AG09309 (cell line): ENCODE results near the gene CCNK.

ENCODE experiments used
- DNase-seq: peaks from one replicate; pipeline ENCODE4 v3.0.0-alpha.2; 2010; ENCODE audit warnings: low read depth
- H3K4me3 ChIP-seq: 2 replicates; pipeline ENCODE4 v1.5.1; 2011; ENCODE audit warnings: mild to moderate bottlenecking, low read depth, low read length, moderate library complexity; ENCODE audit not compliant: control insufficient read depth
- TF ChIP-seq, protein P1 (sequence below): IDR thresholded peaks from 2 replicates; pipeline ENCODE4 v1.5.1; 2011; ENCODE audit warnings: mild to moderate bottlenecking, low read depth, low read length, inconsistent platforms; ENCODE audit not compliant: insufficient read depth, control insufficient read depth; ENCODE audit errors: missing control alignments

The CCNK gene

GRCh38 chr14:99480917-99481744 lies at the start of gene CCNK:
Gene CCNK (plus strand): TSS chr14:99481409. CDS start chr14:99492678, 11,269 bp downstream.
- DNase-seq, result peak; percentile 99
- TF ChIP-seq, protein P1, sequence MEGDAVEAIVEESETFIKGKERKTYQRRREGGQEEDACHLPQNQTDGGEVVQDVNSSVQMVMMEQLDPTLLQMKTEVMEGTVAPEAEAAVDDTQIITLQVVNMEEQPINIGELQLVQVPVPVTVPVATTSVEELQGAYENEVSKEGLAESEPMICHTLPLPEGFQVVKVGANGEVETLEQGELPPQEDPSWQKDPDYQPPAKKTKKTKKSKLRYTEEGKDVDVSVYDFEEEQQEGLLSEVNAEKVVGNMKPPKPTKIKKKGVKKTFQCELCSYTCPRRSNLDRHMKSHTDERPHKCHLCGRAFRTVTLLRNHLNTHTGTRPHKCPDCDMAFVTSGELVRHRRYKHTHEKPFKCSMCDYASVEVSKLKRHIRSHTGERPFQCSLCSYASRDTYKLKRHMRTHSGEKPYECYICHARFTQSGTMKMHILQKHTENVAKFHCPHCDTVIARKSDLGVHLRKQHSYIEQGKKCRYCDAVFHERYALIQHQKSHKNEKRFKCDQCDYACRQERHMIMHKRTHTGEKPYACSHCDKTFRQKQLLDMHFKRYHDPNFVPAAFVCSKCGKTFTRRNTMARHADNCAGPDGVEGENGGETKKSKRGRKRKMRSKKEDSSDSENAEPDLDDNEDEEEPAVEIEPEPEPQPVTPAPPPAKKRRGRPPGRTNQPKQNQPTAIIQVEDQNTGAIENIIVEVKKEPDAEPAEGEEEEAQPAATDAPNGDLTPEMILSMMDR, result no peak

GRCh38 chr14:99431986-99432385 lies 49.2 kb upstream of the CCNK start:
- DNase-seq, result no peak
- TF ChIP-seq, protein P1, result no peak
- H3K4me3 ChIP-seq, result no peak overlapping the region

More at GRCh38 chr14:99480917-99481744, at the start of gene CCNK:
- H3K4me3 ChIP-seq, result peak within 1 kb of the TSS; percentile 99

- DNase-seq, result no peak
- H3K4me3 ChIP-seq, result no peak overlapping the region
- TF ChIP-seq, protein P1, result no peak
Observed at GRCh38 chr14:99432485-99432884, 48.7 kb upstream of the CCNK start.

- TF ChIP-seq, protein P1, result no peak
- DNase-seq, result no peak
- no peak overlapping the region for H3K4me3 ChIP-seq
Observed at GRCh38 chr14:99435327-99435726, 45.9 kb upstream of the CCNK start.

DNA sequence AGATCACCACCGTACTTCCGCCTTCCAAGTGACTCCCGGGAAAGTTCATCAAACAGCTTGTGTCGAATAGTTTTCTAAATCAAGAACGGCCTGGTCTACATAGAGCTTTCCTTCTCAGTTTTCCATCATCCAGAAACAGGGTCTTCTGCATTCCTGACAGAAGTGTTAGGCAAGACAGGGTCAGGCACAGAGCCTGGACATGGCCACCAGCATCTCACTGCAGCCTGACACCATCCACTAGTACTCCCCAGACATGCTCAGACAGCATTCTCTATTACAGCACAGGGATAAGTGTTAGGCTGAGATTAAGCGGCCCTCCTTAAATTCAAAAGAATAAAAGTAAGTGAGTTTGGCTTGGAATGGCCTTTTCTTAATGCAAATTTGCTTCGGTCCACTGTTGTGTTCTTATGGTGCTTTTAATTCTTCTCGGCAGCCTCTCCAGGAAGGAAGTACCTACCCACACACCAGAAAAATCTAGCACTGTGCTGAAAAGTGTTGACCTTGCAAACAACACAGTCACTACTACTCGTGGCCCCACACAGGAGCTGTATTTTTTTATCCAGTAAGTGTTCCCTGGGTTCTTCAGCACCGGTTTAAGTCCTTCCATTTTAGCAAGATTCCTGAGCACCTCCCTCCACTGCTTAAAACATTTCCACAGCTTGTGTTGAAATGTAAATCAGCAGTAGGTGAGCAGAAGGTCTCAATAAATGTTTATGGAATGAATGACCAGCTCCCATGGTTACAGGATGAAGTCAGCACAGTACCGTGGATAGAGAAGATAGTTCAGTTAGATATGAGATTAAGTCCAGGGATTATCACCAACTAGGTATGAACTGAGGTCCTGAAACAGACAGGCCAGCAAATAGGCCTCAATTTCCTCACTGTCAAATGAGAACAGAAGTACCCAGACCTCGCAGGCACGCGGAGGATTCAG lies 44.7 kb upstream of the CCNK start:
- TF ChIP-seq, protein P1, result no peak
- no peak for DNase-seq
- H3K4me3 ChIP-seq, result no peak overlapping the region

DNA sequence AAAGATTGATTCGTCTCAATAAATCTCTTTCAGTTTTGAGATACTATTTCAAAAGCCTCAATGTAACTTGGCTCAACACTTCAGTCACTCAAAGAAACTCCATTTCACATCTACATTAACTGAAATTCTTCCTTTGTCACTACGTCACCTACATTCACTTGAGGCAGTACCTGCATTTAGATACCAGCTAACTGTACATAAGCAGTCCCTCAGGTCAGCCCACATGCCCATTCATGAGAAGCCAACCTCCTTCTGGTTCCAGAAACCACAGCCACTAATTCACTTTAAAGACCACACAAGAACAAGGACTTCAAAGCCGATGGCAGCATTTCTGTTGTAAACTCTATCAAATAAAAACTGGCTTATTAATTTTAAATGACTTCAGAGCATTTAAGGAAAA lies 43.5 kb upstream of the CCNK start:
- TF ChIP-seq, protein P1, result no peak
- DNase-seq, result no peak
- no peak overlapping the region for H3K4me3 ChIP-seq
